SKM-1 (cell line): ENCODE measurements around the gene NAV2.

Source experiments
- DNase-seq: peaks from one replicate; lab custom pipeline; 2025; ENCODE audit not compliant: unreplicated experiment; lab: John Stamatoyannopoulos, UW

NAV2 gene

DNA sequence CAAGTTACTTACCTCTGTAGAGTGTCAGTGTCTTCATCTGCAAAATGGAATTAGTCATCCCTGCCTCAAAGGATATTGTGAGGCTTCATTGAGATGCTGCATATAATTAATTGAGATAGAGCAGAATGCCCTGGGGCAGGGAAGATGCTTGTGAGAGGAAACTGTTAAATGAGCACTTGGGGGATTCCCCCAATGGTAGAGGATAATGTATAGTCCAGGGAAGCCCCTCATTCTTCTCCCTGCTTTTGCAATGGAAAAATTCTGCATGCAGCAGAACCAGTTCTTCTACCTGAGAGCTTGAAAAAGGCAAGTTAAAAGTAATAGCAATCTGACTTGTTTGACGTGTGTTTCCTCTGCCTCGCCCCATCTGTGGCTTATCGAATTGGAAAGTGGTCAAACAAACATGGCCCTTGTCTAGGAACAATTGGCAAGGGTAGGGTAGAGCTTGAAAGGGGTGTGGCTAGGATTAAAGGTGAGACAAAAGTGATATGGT, 90.9 kb downstream of the NAV2 start:
- DNase-seq: no peak

DNA sequence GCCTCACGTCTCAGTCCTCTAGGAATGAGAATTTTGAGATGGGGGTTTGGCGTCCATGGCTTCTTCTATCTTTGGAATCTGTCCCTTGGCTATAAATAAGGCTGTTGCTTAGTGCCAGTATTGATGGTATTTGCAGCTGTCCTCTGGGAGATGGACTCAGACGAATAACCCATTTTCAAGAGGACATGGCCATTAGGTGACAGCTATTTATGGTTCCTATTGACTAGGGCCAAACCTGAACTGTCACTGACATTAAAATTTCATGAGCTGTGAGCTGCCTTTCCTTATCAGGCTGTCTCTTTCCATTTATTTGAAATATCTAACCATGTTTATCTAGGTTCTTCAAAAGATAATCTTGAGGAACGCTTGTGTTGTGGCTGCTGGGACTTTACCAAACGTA, 92.7 kb downstream of the NAV2 start:
- DNase-seq: no peak

DNA sequence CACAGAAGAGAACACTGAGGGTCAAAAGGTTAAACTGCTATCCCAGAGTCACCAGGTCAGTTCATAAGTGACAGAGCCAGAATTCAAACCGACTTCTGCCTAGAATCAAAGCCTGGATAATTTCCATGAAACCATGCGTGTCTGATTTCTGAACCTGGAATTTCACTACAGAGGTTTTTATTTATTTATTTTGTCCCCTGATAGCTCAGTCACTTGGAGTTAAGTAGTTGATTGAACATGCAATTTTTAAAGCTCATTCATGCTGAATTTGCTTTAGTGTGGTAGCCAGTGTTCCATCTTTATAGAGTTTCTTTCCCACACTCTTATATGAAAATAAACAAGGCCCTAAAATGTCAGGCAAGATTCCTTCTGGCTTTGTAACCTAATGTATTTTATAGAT, 93.2 kb downstream of the NAV2 start:
- DNase-seq: no peak

DNA sequence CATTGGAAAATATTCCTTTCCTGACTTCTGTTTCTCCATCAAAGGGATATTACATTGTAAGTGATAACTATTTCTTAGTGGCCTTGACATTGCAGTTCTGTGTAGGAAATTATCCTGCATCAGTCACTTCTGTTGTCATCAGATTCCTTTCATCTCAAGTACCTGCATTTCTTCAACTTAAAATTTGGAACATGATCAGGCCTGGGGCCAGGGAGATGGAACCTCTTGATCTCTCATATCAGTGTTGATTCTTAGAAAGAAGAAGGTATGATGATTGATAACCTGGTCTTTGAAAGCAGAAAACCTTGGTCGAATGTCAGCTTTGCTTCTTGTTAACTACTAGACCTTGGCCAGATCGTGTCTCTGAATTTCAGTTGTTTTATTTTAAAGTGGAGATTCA, 93.6 kb downstream of the NAV2 start:
- no peak for DNase-seq

DNA sequence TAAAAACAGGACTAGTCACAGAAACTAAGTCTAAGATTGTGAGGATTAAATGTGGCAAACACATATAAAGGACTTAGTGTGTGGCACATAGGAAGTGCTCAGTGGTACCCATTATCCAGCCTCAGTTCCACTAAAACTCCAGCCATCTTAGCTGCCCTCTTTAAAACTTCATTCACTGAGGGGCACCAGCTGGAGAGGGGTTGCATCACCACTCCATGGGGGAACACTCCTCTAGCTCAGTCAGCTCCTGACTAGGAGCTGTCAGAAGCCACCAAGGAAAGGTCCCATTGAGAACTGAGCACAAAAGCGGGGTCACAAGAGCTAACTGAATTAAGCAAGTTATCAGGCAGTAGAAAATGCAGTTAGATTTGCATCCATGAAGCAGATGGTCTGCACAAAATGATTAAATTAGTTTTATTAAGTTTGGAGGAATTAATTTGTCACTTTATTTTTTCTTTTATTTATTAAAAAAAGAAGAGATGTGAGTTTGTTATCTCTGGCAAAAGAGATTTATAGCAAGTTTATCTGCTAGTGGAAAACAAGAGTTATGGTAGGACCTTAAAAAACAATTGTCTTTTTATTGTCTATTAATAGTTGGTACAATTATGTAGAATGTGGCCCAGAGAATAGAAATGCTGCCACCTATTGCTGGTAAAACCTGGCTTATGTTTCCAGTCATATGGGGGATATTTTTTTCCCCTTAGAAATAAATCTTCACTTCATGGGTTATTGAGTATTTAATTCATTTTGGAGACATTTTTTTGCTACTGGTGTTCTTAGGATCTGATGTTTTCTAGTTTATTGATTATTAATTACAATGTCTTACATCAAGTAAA, 95.7 kb downstream of the NAV2 start:
- DNase-seq: no peak

DNA sequence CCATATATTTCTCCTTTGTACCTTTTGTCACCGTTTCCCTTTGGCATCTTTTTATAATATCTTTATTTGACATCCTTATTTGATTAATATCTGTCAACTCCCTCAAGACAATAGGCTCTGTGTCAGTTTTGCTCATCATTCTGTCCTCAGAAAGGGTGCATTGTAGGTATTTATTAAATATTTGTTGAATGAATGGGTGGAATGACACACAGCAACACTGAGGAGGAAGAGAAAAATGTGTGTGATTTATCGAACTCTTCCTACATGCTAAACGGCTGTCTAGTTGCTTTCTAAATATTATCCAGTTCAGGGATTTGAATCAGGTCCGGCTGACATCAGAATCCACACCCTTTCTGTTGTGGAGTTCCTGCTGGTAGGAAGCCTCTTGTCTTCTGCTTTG, 98.2 kb downstream of the NAV2 start:
- DNase-seq: no peak

DNA sequence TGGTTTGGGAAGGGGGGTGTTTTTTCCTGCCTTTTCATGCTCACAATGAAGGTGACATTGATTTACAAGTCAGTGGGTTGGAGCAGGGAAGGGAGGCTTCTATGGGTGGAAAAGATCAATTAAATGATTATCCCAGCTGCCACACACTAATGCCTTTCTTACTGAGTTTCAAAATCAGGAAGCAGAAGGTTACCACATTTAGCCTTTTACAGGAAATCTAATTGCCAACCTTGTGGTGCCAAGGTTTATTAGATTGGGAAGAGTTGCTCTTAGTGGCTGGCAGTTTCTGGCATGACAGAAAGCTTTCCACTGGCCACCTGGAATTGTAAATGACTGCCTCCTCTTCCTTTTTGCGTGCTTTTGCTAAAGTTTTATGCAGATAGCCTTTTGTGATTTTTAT, 98.7 kb downstream of the NAV2 start:
- DNase-seq: no peak

DNA sequence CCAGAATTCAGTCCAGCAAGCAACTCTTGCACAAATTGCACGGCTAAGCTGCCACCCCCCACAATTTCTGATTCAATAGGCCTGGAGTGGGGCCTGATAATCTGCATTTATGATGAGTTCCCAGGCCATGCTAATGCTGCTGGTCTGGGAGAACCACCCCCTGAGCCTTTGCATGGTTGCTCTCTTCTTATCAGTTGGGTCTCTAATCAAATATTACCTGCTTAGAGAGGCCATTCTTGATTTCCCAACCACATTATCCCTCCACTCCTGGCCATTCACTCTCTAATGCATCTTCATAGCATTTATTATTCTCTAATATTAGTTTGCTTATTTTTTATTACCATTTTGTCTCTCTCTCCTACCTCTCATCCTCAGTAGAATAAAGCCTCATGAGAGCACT, 99.5 kb downstream of the NAV2 start:
- DNase-seq: no peak

DNA sequence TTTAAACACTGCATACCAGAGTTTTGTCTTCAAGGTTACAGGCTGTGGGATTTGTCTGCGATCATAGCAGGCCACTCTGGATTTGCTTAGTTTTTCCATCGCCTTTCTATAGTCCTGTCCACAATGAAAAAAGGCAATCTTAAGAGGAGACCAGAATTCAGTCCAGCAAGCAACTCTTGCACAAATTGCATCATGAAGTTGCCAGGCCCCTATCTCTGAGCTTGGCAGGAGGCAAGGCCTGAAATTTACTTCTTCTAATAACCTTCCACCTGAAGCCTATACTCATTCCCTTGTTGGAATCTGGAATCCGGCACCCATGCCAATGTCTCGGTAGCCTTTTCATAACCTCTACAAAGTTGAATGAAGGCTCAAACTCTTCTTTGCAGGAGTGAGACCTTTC, 100.1 kb downstream of the NAV2 start:
- no peak for DNase-seq

DNA sequence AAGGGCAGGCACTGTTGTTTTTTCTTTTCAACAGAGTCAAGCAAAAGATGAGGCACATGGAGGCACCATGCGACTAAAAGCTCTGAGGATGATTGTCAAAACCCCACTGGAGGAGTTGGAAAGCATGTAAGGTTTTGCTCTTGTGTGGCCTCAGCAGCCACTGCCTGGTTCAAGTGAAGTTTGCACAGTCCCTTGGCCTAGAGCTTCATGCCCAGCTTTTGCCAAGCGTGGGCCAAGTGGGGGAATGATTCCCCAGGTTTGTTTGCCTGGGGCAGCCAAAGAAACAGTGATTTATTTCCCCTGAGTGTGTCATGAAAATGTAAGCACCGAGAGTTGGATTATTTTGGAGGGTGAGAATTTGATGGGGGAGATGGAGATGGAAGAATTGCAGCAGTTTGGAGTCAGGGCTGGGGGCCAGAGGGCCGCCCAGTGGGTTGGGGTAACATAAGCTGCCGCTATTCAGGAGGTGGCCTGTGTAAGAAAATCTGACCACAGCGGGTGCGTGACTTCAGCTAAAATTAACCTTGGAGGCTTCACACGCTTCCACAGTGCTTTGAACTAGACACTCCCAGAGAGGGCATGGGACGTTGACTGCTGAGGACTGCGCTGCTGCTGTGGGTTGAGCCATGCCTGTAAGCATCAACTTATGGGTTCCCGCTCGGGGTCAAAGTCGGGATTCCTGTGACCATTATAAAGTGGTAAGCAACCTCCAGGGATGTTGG, 100.7 kb downstream of the NAV2 start:
- no peak for DNase-seq

DNA sequence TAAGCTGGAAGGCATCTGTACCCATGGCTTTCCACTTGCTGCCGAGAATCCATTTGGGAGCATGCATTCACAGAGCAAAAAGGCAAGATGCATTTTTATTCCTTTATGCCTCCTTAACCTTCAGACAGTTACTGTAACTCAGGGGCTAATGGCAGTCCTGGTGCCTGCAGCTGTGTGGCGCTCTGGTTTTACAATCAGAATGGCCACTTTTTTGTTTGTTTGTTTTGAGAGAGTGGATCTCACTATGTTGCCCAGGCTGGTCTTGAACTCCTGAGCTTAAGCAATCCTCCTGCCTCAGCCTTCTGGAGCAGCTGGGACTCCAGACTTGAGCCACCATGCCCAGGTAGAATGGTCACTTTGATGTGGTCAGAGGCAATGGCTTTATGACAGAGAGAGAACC, 101.8 kb downstream of the NAV2 start:
- no peak for DNase-seq

DNA sequence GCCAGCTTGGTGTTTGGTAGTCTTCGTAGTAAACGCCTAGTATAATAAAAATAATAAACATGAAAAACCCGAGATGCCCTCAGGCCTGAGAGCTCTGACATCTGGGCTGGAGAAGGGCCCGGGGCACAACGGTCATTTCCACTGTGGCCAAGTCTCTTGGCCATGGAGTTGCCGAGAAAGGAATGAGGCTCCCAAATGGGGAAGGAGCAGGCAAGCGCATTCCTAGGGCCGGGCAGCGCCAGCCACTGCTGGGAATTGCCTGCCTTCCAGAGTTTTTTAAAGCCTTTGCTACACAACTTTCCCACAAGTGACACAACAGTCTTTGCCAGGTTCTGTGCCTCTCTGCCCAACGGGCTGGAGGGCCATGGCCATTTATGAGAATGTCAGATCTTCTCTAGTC, 103.4 kb downstream of the NAV2 start:
- no peak for DNase-seq

DNA sequence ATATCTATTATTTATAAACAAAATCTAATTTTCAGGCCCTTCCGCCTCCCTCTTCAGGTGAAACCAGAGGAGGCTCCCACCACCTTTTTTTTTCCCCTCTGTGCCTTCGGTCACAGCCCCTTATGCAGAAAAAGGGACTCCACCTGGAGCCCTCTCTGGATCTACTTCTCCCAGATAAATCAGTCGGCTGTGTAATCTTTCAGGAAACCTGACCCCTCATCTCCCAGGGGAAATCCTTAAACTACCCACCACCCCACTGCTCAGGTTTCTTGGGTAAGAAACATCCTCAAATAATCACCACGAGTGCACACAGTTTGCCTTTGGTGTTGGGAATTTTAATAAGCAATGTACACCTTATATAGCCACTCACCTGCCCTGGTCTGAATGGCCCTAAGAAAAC, 104.2 kb downstream of the NAV2 start:
- DNase-seq: no peak

DNA sequence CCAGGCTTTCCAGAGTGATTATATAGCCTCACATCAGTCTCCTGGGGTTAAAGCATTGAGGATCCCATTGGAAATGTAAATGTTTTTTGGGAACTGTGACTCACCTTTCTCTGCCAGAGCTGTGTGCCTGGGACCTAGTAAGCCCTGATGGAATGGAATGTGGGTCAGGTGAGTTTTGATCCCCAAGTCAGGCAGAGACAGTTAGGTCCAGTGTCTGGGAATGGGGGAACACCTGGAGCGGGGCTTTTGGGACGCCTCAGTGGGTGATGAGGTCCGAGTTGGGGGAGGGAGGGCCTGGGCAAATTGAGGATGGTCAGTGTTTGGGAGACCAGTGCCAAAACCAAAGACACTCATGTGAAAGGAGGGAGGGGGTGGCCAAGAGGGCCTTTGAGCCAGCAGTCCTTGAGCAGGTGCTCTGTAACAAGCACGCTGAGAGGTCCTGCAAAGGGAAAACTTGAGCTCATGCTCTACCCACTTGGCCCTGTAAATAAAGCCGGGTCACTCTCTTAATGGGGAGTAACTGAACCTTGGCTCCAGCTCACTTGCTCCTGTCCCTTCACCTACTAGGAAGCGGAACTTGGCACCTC, 104.7 kb downstream of the NAV2 start:
- no peak for DNase-seq

DNA sequence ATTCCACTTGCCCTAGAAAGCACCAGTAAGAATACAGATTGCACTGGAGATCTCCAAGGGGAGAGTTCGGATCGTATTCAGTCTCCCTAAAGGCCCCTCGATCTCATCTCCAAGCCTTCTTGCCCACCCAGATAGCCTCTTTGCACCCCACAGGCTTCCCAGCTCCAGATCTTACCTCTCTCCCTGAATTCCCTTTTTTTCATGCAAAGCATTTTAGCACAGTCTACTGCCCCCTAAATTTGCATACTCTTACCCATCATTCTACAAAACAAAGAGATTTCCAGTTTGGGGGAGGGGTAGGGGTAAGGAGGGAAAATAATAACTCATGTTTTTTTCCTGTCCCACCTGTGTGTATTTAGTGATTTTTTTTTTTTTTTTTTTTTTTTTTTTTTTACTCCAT, 105.2 kb downstream of the NAV2 start:
- no peak for DNase-seq

DNA sequence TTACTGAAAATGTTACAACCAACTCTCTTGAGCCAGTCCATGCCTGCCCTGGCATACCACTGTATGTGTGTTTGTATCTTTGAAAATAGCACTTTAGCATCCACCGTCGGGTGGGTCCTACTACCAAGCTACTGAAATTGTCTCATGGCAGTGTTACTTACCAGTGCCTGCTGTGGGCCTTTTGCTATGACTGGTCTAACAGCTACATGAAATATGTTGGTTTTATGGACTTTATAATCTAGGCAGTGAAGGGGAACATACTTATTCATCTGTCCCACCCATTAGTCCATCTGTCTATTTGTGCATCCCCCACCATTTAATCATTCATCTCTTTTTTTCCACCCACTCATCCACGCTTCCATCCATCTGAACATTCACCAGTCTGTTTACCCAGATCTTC, 106.0 kb downstream of the NAV2 start:
- DNase-seq: no peak

DNA sequence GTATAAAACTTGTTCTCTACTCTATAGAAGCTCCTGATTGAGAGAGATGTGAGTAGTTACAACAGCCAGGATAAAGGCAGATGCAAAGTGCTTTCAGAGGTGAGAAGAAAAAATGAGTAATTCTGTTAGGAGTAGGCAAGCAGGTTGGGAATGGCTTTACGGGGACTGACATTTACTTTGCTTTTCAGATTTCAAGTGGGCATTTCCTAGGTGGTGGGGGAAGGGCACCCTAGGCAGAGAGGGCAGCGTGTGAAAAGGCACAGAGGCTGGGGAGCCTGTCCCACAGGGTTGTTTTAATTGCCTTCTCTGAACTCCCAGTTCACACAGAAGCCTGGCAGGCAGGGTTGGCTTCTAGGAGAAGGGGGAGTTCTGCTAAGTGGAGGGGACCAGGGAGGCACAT, 106.5 kb downstream of the NAV2 start:
- no peak for DNase-seq

DNA sequence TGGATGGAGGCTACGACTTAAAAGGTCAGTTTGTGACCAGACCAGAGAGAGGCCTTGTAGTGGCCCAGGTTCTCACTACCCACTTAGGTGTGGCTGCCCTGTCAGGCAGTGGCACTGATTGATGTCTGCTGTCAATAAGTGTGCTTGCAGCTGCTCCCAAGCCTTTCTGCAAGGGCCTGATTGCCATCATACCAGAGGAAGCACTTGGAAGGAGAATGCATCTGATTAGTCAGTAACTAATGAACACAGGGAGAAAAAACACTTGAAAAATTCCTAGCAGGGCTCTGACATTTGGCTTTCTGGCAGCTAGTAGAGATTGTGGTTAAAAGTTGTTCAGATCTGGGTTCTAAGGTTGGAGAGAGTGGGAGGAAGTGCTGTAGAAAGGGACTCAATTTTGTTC, 107.5 kb downstream of the NAV2 start:
- DNase-seq: no peak

DNA sequence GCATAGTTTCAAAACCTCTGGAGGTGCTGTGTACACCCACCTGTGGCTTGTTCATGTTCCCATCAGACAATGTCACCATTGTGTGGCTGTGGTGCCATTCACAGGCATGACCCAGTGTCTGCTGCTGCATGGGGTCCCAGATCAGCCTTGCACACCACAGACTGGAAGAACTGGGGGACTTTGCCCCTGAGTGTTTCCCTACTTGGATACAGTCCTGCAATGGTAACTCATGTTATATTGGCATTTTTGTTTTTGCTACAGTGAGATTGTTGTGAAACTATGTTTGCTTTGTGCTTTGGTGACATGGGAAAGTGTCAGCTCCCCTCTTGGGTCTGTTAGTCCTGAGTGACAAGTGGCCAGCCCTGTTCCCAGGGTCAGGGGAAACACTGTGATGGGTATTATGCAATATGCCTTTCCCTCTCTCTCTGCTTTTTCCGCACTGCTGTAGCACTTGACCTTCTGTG, 108.8 kb downstream of the NAV2 start:
- DNase-seq: peak; percentile 10

DNA sequence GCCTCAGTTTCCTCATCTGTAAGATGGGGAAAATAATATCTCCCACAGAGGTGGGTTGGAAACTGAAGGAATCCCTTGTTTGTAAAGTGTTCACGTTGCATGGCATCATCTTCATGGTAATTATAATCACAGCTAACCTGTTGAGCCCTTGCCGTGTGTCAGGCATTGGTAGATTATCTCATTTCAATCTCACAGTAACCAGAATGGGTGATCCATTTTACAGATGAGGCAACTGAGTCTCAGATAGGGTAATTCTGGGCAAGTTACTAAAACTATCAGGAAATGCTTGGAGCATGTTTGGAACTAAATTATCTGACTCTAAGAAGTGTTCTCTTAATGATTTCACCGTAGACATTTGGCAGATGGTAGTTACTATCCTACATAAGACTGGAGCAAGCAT, 109.4 kb downstream of the NAV2 start:
- DNase-seq: no peak

DNA sequence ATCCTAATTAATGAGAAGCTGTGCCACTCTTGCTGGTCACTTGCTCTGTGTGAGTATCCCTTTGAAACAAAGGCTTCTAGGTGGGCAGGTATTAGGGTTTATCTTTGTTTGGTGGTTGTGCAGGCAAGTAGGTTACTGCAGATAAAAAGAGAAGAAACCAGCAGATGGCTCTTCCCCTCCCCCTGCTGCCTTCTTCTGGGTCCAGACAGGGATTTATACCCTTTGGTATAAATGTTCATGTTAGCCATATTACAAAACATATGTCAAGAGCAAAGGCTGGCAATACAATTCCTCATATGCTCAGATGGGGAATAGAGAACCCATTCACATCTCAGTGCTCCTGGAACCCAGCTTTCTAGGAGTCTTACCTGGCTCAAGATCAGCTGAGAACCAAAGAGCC, 109.9 kb downstream of the NAV2 start:
- DNase-seq: no peak

DNA sequence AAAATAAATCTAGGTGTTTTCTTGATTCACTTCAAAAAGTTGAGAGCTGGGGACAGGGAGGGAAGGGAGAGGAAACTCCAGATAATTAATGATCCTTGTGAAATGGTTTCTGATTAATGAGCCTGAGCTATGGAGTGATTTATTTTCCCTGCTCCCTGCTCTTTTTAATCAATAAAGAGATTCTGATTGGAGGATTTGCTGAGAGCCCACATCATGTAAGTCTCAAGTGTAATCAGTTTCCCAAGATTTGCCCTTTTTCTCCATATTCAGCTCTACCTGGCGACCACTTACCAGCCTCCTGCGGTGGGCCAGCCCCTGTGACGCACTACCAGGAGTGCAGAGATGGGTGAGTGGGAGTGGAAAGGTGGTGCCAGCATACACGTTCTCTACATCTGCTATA, 114.0 kb downstream of the NAV2 start:
- DNase-seq: no peak
